ENCODE measurements around the gene F8A1. TPM values are rescaled to one million over a fixed set of nuclear protein-coding genes. Genes with fewer than 3 reads are reported as not detected.

F8A1 gene
- total RNA-seq, 1 experiment from 2014 or later: 18.8 TPM

Small RNA genes lying within 50 kb of the gene (microRNA-seq; reads per million reads assigned to microRNA genes)
- not detected for gene MIR1184-1 (ENCODE audit: borderline microRNAs expressed)

Other genes with a start within 250 kb of the F8A1 start
- not detected in 2 replicates for gene CTAG2, start 232.8 kb upstream of the F8A1 start, total RNA-seq (2021)
- 0.42 and 0.46 TPM in 2 replicates for gene GAB3, start 135.3 kb upstream of the F8A1 start, total RNA-seq (2021)
- 160 and 164 TPM in 2 replicates for gene DKC1, start 123.5 kb upstream of the F8A1 start, total RNA-seq (2021)
- 16.4 and 17.9 TPM in 2 replicates for gene MPP1, start 80.9 kb upstream of the F8A1 start, total RNA-seq (2021)
- gene SMIM9, start 51.7 kb upstream of the F8A1 start, total RNA-seq (2021): not detected in 2 replicates
- gene F8, start 136.4 kb downstream of the F8A1 start, total RNA-seq (2021): 3.1 and 3.4 TPM in 2 replicates
- gene FUNDC2, start 140.5 kb downstream of the F8A1 start, total RNA-seq (2021): 57.9 and 62.1 TPM in 2 replicates
- 6.2 and 7.2 TPM in 2 replicates for gene CMC4, start 184.8 kb downstream of the F8A1 start, total RNA-seq (2021)
- 14.3 and 21.4 TPM in 2 replicates for gene MTCP1, start 184.8 kb downstream of the F8A1 start, total RNA-seq (2021)
- gene BRCC3, start 185.2 kb downstream of the F8A1 start, total RNA-seq (2021): 27.3 and 29.1 TPM in 2 replicates